DMS 273 (cell line): ENCODE data around the gene FIG4.
"Not testable (repeated sequence)": the region's sequence is repeated elsewhere in the genome, so short reads cannot be mapped to it uniquely, and the experiment has no call there.

Source experiments
- DNase-seq: peaks from one replicate; lab custom pipeline; 2025; ENCODE audit not compliant: unreplicated experiment; lab: John Stamatoyannopoulos, UW

Gene FIG4

GRCh38 chr6:109690737-109691621, at the start of gene FIG4, which contains the start of gene AK9:
Gene FIG4 (plus strand): TSS chr6:109691296. CDS start chr6:109691436, 140 bp downstream.
Gene AK9 (minus strand): TSS chr6:109691202. CDS start chr6:109675745, 15,457 bp downstream.
- peak; percentile 98 for DNase-seq

GRCh38 chr6:109644131-109644530, 47.0 kb upstream of the FIG4 start:
- no peak for DNase-seq

GRCh38 chr6:109653264-109653663, 37.8 kb upstream of the FIG4 start:
- no peak for DNase-seq

- no peak for DNase-seq
These were observed 35.3 kb upstream of the FIG4 start for GRCh38 chr6:109655761-109656262.

GRCh38 chr6:109660526-109661320, 30.4 kb upstream of the FIG4 start:
- DNase-seq: no peak

GRCh38 chr6:109662192-109662591, 28.9 kb upstream of the FIG4 start:
- no peak for DNase-seq

- DNase-seq: no peak
These were observed 21.3 kb upstream of the FIG4 start for GRCh38 chr6:109669811-109670210.

GRCh38 chr6:109671733-109672132, 19.4 kb upstream of the FIG4 start:
- no peak for DNase-seq

- DNase-seq: no peak
These were observed 18.9 kb upstream of the FIG4 start for GRCh38 chr6:109672175-109672574.

- no peak for DNase-seq
These were observed 18.3 kb upstream of the FIG4 start for GRCh38 chr6:109672839-109673238.

- no peak for DNase-seq
These were observed 14.4 kb upstream of the FIG4 start for GRCh38 chr6:109676724-109677123.

GRCh38 chr6:109678240-109678639, 12.9 kb upstream of the FIG4 start:
- DNase-seq: no peak

GRCh38 chr6:109678661-109679505, 12.2 kb upstream of the FIG4 start:
- not testable (repeated sequence) for DNase-seq

- DNase-seq: no peak
These were observed 4.4 kb upstream of the FIG4 start for GRCh38 chr6:109686566-109687265.

GRCh38 chr6:109687271-109687761, 3.8 kb upstream of the FIG4 start:
- DNase-seq: peak; percentile 82

GRCh38 chr6:109690373-109690736, 741 bp upstream of the FIG4 start:
- peak; percentile 71 for DNase-seq

- DNase-seq: no peak
These were observed 2.0 kb downstream of the FIG4 start for GRCh38 chr6:109693111-109693510.

GRCh38 chr6:109695468-109695867, 4.4 kb downstream of the FIG4 start:
- peak; percentile 24 for DNase-seq

GRCh38 chr6:109696355-109696754, 5.3 kb downstream of the FIG4 start:
- DNase-seq: no peak

- no peak for DNase-seq
These were observed 10.1 kb downstream of the FIG4 start for GRCh38 chr6:109701221-109701620.
